ENCODE data around the gene LTBP1.

LTBP1 gene

GRCh38 chr2:33022989-33023727 lies 76.4 kb downstream of the LTBP1 start:
- WGBS, 2 experiments (ENCODE audit: insufficient coverage in 2 of 2) = 56% methylated on average over 2 of the region's 6 CpGs; no CpG with 5 or more reads in 1 of the 2 experiments
- Histone ChIP-seq H3K4me1 (ENCODE audit: control insufficient read depth, insufficient read depth, low read length, poor library complexity, severe bottlenecking) (peaks cover 37% of the 10 kb centered on the region), H3K27ac (ENCODE audit: low read depth, low read length, severe bottlenecking) (peak overlapping the region; percentile 18), H3K36me3 (ENCODE audit: control insufficient read depth, insufficient read depth, low read length) (peaks cover 8% of the 10 kb centered on the region), H3K4me3 (ENCODE audit: extremely low read depth, insufficient read depth, low read length, poor library complexity, severe bottlenecking) (no peak overlapping the region), H3K9me3 (ENCODE audit: control insufficient read depth, low read length) (peaks cover 6% of the 10 kb centered on the region)

GRCh38 chr2:33023728-33024500 lies 77.2 kb downstream of the LTBP1 start:
- Histone ChIP-seq H3K9me3 (ENCODE audit: control insufficient read depth, low read length) (peaks cover 6% of the 10 kb centered on the region), H3K4me3 (ENCODE audit: extremely low read depth, insufficient read depth, low read length, poor library complexity, severe bottlenecking) (no peak overlapping the region), H3K4me1 (ENCODE audit: control insufficient read depth, insufficient read depth, low read length, poor library complexity, severe bottlenecking) (peaks cover 33% of the 10 kb centered on the region), H3K27ac (ENCODE audit: low read depth, low read length, severe bottlenecking) (no peak overlapping the region), H3K36me3 (ENCODE audit: control insufficient read depth, insufficient read depth, low read length) (peaks cover 8% of the 10 kb centered on the region)
- WGBS, 2 experiments (ENCODE audit: insufficient coverage in 2 of 2) = 100% methylated on average over 1 of the region's 2 CpGs

GRCh38 chr2:33024758-33025157 lies 78.0 kb downstream of the LTBP1 start:
- Histone ChIP-seq H3K4me1 (ENCODE audit: control insufficient read depth, insufficient read depth, low read length, poor library complexity, severe bottlenecking) (peaks cover 33% of the 10 kb centered on the region), H3K36me3 (ENCODE audit: control insufficient read depth, insufficient read depth, low read length) (peaks cover 8% of the 10 kb centered on the region), H3K4me3 (ENCODE audit: extremely low read depth, insufficient read depth, low read length, poor library complexity, severe bottlenecking) (no peak overlapping the region), H3K27ac (ENCODE audit: low read depth, low read length, severe bottlenecking) (no peak overlapping the region), H3K9me3 (ENCODE audit: control insufficient read depth, low read length) (peaks cover 6% of the 10 kb centered on the region)
- 70 to 100% methylated on average over 1 of the region's 2 CpGs for WGBS, 2 experiments (ENCODE audit: insufficient coverage in 2 of 2)

GRCh38 chr2:33029459-33029858 lies 82.7 kb downstream of the LTBP1 start:
- Histone ChIP-seq H3K27ac (ENCODE audit: low read depth, low read length, severe bottlenecking) (no peak overlapping the region), H3K4me3 (ENCODE audit: extremely low read depth, insufficient read depth, low read length, poor library complexity, severe bottlenecking) (no peak overlapping the region), H3K4me1 (ENCODE audit: control insufficient read depth, insufficient read depth, low read length, poor library complexity, severe bottlenecking) (peaks cover 10% of the 10 kb centered on the region), H3K9me3 (ENCODE audit: control insufficient read depth, low read length) (peaks cover 6% of the 10 kb centered on the region), H3K36me3 (ENCODE audit: control insufficient read depth, insufficient read depth, low read length) (peaks cover 8% of the 10 kb centered on the region)
- 73 to 82% methylated on average over 1 of the region's 3 CpGs for WGBS, 2 experiments (ENCODE audit: insufficient coverage in 2 of 2)

GRCh38 chr2:33029926-33030325 lies 83.2 kb downstream of the LTBP1 start:
- Histone ChIP-seq H3K4me1 (ENCODE audit: control insufficient read depth, insufficient read depth, low read length, poor library complexity, severe bottlenecking) (peaks cover 10% of the 10 kb centered on the region), H3K27ac (ENCODE audit: low read depth, low read length, severe bottlenecking) (no peak overlapping the region), H3K9me3 (ENCODE audit: control insufficient read depth, low read length) (peaks cover 2% of the 10 kb centered on the region), H3K36me3 (ENCODE audit: control insufficient read depth, insufficient read depth, low read length) (peaks cover 8% of the 10 kb centered on the region), H3K4me3 (ENCODE audit: extremely low read depth, insufficient read depth, low read length, poor library complexity, severe bottlenecking) (no peak overlapping the region)
- 80% methylated on average over 1 of the region's 4 CpGs; no CpG with 5 or more reads in 1 of the 2 experiments for WGBS, 2 experiments (ENCODE audit: insufficient coverage in 2 of 2)

- Histone ChIP-seq H3K4me1 (ENCODE audit: control insufficient read depth, insufficient read depth, low read length, poor library complexity, severe bottlenecking) (peaks cover 10% of the 10 kb centered on the region), H3K36me3 (ENCODE audit: control insufficient read depth, insufficient read depth, low read length) (peaks cover 8% of the 10 kb centered on the region), H3K27ac (ENCODE audit: low read depth, low read length, severe bottlenecking) (no peak overlapping the region), H3K9me3 (ENCODE audit: control insufficient read depth, low read length) (no peaks in the 10 kb centered on the region), H3K4me3 (ENCODE audit: extremely low read depth, insufficient read depth, low read length, poor library complexity, severe bottlenecking) (no peak overlapping the region)
- 44% methylated on average over 2 of the region's 3 CpGs; no CpG with 5 or more reads in 1 of the 2 experiments for WGBS, 2 experiments (ENCODE audit: insufficient coverage in 2 of 2)
These were observed 83.6 kb downstream of the LTBP1 start for GRCh38 chr2:33030326-33030725.

GRCh38 chr2:33032245-33032644 lies 85.5 kb downstream of the LTBP1 start:
- no peak overlapping the region for H3K4me3 ChIP-seq (ENCODE audit: extremely low read depth, insufficient read depth, low read length, poor library complexity, severe bottlenecking)
- H3K4me1 ChIP-seq (ENCODE audit: control insufficient read depth, insufficient read depth, low read length, poor library complexity, severe bottlenecking) = peaks cover 10% of the 10 kb centered on the region
- 100% methylated on average over 2 of the region's 2 CpGs; no CpG with 5 or more reads in 1 of the 2 experiments for WGBS, 2 experiments (ENCODE audit: insufficient coverage in 2 of 2)
- H3K9me3 ChIP-seq (ENCODE audit: control insufficient read depth, low read length) = no peaks in the 10 kb centered on the region
- no peak overlapping the region for H3K27ac ChIP-seq (ENCODE audit: low read depth, low read length, severe bottlenecking)
- peaks cover 8% of the 10 kb centered on the region for H3K36me3 ChIP-seq (ENCODE audit: control insufficient read depth, insufficient read depth, low read length)

- no peak overlapping the region for H3K27ac ChIP-seq (ENCODE audit: low read depth, low read length, severe bottlenecking)
- H3K36me3 ChIP-seq (ENCODE audit: control insufficient read depth, insufficient read depth, low read length) = no peaks in the 10 kb centered on the region
- H3K4me3 ChIP-seq (ENCODE audit: extremely low read depth, insufficient read depth, low read length, poor library complexity, severe bottlenecking) = no peak overlapping the region
- H3K4me1 ChIP-seq (ENCODE audit: control insufficient read depth, insufficient read depth, low read length, poor library complexity, severe bottlenecking) = peaks cover 10% of the 10 kb centered on the region
- no peaks in the 10 kb centered on the region for H3K9me3 ChIP-seq (ENCODE audit: control insufficient read depth, low read length)
- WGBS, 2 experiments (ENCODE audit: insufficient coverage in 2 of 2) = 90 to 94% methylated on average over 2 to 3 of the region's 7 CpGs
These were observed 86.9 kb downstream of the LTBP1 start for GRCh38 chr2:33033606-33034081.

- H3K4me1 ChIP-seq (ENCODE audit: control insufficient read depth, insufficient read depth, low read length, poor library complexity, severe bottlenecking) = peaks cover 10% of the 10 kb centered on the region
- 94 to 96% methylated on average over 5 of the region's 8 CpGs for WGBS, 2 experiments (ENCODE audit: insufficient coverage in 2 of 2)
- H3K9me3 ChIP-seq (ENCODE audit: control insufficient read depth, low read length) = no peaks in the 10 kb centered on the region
- H3K4me3 ChIP-seq (ENCODE audit: extremely low read depth, insufficient read depth, low read length, poor library complexity, severe bottlenecking) = no peak overlapping the region
- no peak overlapping the region for H3K27ac ChIP-seq (ENCODE audit: low read depth, low read length, severe bottlenecking)
- no peaks in the 10 kb centered on the region for H3K36me3 ChIP-seq (ENCODE audit: control insufficient read depth, insufficient read depth, low read length)
These were observed 88.0 kb downstream of the LTBP1 start for GRCh38 chr2:33034784-33035183.

GRCh38 chr2:33038230-33038629 lies 91.5 kb downstream of the LTBP1 start:
- Histone ChIP-seq H3K27ac (ENCODE audit: low read depth, low read length, severe bottlenecking) (no peak overlapping the region), H3K4me1 (ENCODE audit: control insufficient read depth, insufficient read depth, low read length, poor library complexity, severe bottlenecking) (no peaks in the 10 kb centered on the region), H3K4me3 (ENCODE audit: extremely low read depth, insufficient read depth, low read length, poor library complexity, severe bottlenecking) (no peak overlapping the region), H3K36me3 (ENCODE audit: control insufficient read depth, insufficient read depth, low read length) (no peaks in the 10 kb centered on the region), H3K9me3 (ENCODE audit: control insufficient read depth, low read length) (no peaks in the 10 kb centered on the region)
- 86 to 88% methylated on average over 3 to 4 of the region's 4 CpGs for WGBS, 2 experiments (ENCODE audit: insufficient coverage in 2 of 2)

Measured in mesodermal cell (in vitro differentiated cells).